WTC11 (cell line): ENCODE measurements around the gene KAZN. TPM values are rescaled to one million over a fixed set of nuclear protein-coding genes. Genes with fewer than 3 reads are reported as not detected.
A peak's percentile ranks its signal among the peaks of the same experiment; 100 is the strongest.

Source experiments
- ATAC-seq: fragments of 200-7000 bp; cut with Tn5 transposase; 2 replicates; pipeline ENCODE4 v1.10.0; 2021; ENCODE audit warnings: mild to moderate bottlenecking, moderate library complexity
- CTCF ChIA-PET: fragments of 300-600 bp; sonication (Branson Sonifier 250); formaldehyde crosslinking; loops from one replicate; lab custom pipeline; 2021; ENCODE audit warnings: antibody characterized with exemption; lab: Charles Lee
- POLR2A ChIA-PET: fragments of 350-600 bp; sonication (Branson Sonifier 250); formaldehyde crosslinking; loops from one replicate; lab custom pipeline; 2021; ENCODE audit warnings: antibody characterized with exemption; lab: Charles Lee
- DNase-seq: peaks from one replicate; pipeline ENCODE4 v3.0.0; 2021; ENCODE audit warnings: low spot score
- H3K27ac Mint-ChIP-seq: 2 replicates; pipeline ENCODE4 v1.8.0; 2021; ENCODE audit warnings: mixed read lengths
- H3K27me3 Mint-ChIP-seq: 2 replicates; pipeline ENCODE4 v1.8.0; 2021; ENCODE audit warnings: low read depth, mild to moderate bottlenecking, moderate library complexity, mixed read lengths
- H3K36me3 Mint-ChIP-seq: 2 replicates; pipeline ENCODE4 v1.8.0; 2021; ENCODE audit warnings: mixed read lengths
- H3K4me1 Mint-ChIP-seq: 2 replicates; pipeline ENCODE4 v1.8.0; 2022; ENCODE audit warnings: mixed read lengths
- H3K4me3 Mint-ChIP-seq: 2 replicates; pipeline ENCODE4 v1.8.0; 2021; ENCODE audit warnings: mild to moderate bottlenecking, moderate library complexity, mixed read lengths
- H3K9me3 Mint-ChIP-seq: 2 replicates; pipeline ENCODE4 v1.8.0; 2021; ENCODE audit warnings: mixed read lengths
- AR ChIP-seq: fragments of 250-450 bp; sonication (Bioruptor Pico); IDR thresholded peaks from 2 replicates; pipeline ENCODE4 v1.9.0; 2021; ENCODE audit warnings: mild to moderate bottlenecking
- ATF1 ChIP-seq: sonication (generic); formaldehyde crosslinking; IDR thresholded peaks from 2 replicates; pipeline ENCODE4 v1.8.1; 2023; ENCODE audit warnings: mild to moderate bottlenecking, moderate library complexity, missing genetic modification reagents
- ATF2 ChIP-seq: sonication (generic); formaldehyde crosslinking; IDR thresholded peaks from 2 replicates; pipeline ENCODE4 v1.8.1; 2022; ENCODE audit warnings: low read depth, missing genetic modification reagents, borderline replicate concordance
- CDX4 ChIP-seq: fragments of 250-450 bp; sonication (Bioruptor Pico); IDR thresholded peaks from 2 replicates; pipeline ENCODE4 v1.9.0; 2021; ENCODE audit warnings: moderate library complexity, mild to moderate bottlenecking, inconsistent platforms, borderline replicate concordance
- CREM ChIP-seq: sonication (generic); formaldehyde crosslinking; IDR thresholded peaks from 2 replicates; pipeline ENCODE4 v1.8.1; 2022; ENCODE audit warnings: mild to moderate bottlenecking, missing genetic modification reagents, moderate library complexity
- ETV6 ChIP-seq: sonication (generic); formaldehyde crosslinking; IDR thresholded peaks from 2 replicates; pipeline ENCODE4 v1.8.1; 2022; ENCODE audit warnings: mild to moderate bottlenecking, missing genetic modification reagents
- FOXK1 ChIP-seq: sonication (generic); formaldehyde crosslinking; IDR thresholded peaks from 2 replicates; pipeline ENCODE4 v1.8.0; 2022; ENCODE audit warnings: mild to moderate bottlenecking, moderate library complexity, missing genetic modification reagents
- HMGA2 ChIP-seq: fragments of 250-450 bp; sonication (Bioruptor Pico); IDR thresholded peaks from 2 replicates; pipeline ENCODE4 v1.4.0; 2021; ENCODE audit warnings: mild to moderate bottlenecking, moderate library complexity
- MXD4 ChIP-seq: fragments of 250-450 bp; sonication (Bioruptor Pico); IDR thresholded peaks from 2 replicates; pipeline ENCODE4 v1.8.0; 2021; ENCODE audit warnings: mild to moderate bottlenecking, moderate library complexity, borderline replicate concordance
- NR3C1 ChIP-seq: sonication (generic); formaldehyde crosslinking; conservative IDR thresholded peaks from 2 replicates; pipeline ENCODE4 v1.8.1; 2023; ENCODE audit warnings: low read depth, mild to moderate bottlenecking, missing genetic modification reagents
- TCF7 ChIP-seq: sonication (generic); formaldehyde crosslinking; IDR thresholded peaks from 2 replicates; pipeline ENCODE4 v1.8.0; 2022; ENCODE audit warnings: mild to moderate bottlenecking, low read depth, missing genetic modification reagents, moderate library complexity
- ZBTB21 ChIP-seq: sonication (generic); formaldehyde crosslinking; IDR thresholded peaks from 2 replicates; pipeline ENCODE4 v1.8.1; 2023; ENCODE audit warnings: mild to moderate bottlenecking, missing genetic modification reagents, borderline replicate concordance
- ZNF138 ChIP-seq: sonication (generic); formaldehyde crosslinking; conservative IDR thresholded peaks from 2 replicates; pipeline ENCODE4 v1.8.1; 2022; ENCODE audit warnings: mild to moderate bottlenecking, moderate library complexity, missing genetic modification reagents
- ZNF219 ChIP-seq: sonication (generic); formaldehyde crosslinking; IDR thresholded peaks from 2 replicates; pipeline ENCODE4 v1.8.0; 2023; ENCODE audit warnings: missing genetic modification reagents, mild to moderate bottlenecking, borderline replicate concordance
- ZNF532 ChIP-seq: fragments of 250-450 bp; sonication (Bioruptor Pico); IDR thresholded peaks from 2 replicates; pipeline ENCODE4 v1.9.0; 2021; ENCODE audit warnings: mild to moderate bottlenecking, borderline replicate concordance
- ZNF671 ChIP-seq: fragments of 250-450 bp; sonication (Bioruptor Pico); IDR thresholded peaks from 2 replicates; pipeline ENCODE4 v1.8.0; 2021; ENCODE audit warnings: mild to moderate bottlenecking
- total RNA-seq: library from RNA; stranded (reverse); gene quantifications from 3 replicates; pipeline ENCODE4 v1.2.3, GENCODE V29; 2021
- TF ChIP-seq, protein P1 (sequence below): sonication (generic); formaldehyde crosslinking; IDR thresholded peaks from 2 replicates; pipeline ENCODE4 v1.8.1; 2022; ENCODE audit warnings: missing genetic modification reagents, borderline replicate concordance
- TF ChIP-seq, protein P2 (sequence below): sonication (generic); formaldehyde crosslinking; IDR thresholded peaks from 2 replicates; pipeline ENCODE4 v1.8.0; 2022; ENCODE audit warnings: mild to moderate bottlenecking, missing genetic modification reagents

Gene KAZN
- total RNA-seq, 1 experiment from 2014 or later: 19.9 TPM

- Mint-ChIP-seq H3K4me3 (no peak overlapping the region), H3K27me3 (no peaks in the 10 kb centered on the region; the same call in 1 of the 2 replicates), H3K9me3 (peaks cover 10% of the 10 kb centered on the region), H3K4me1 (peaks cover 49% of the 10 kb centered on the region), H3K36me3 (0 out of 2 replicates have a peak, but pooled peaks cover 3% of the 10 kb centered on the region), H3K27ac (no peak overlapping the region)
- no peak for TF ChIP-seq ATF1 (CRISPR knock-in tag)
- TF ChIP-seq ZBTB21 (CRISPR knock-in tag): no peak
- no peak for TF ChIP-seq AR (CRISPR knock-in tag)
- TF ChIP-seq TCF7 (CRISPR knock-in tag): no peak
- TF ChIP-seq ZNF219 (CRISPR knock-in tag): no peak
- no peak for TF ChIP-seq ETV6 (CRISPR knock-in tag)
- no peak for TF ChIP-seq ZNF532 (CRISPR knock-in tag)
- POLR2A ChIA-PET: no interaction called here
- CTCF ChIA-PET: interaction anchor here (0.6 kb wide), 1 partner anchor 80 kb away, joined by 3 read pairs; no protein-coding TSS in a partner anchor
- no peak for DNase-seq
- ATAC-seq: no peak
These were observed 126.2 kb downstream of the KAZN start for GRCh38 chr1:14724678-14725077.

GRCh38 chr1:14725238-14725637 lies 126.8 kb downstream of the KAZN start:
- ChIA-PET POLR2A (no interaction called here), CTCF (interaction anchor here (0.6 kb wide), 1 partner anchor 80 kb away, joined by 3 read pairs; no protein-coding TSS in a partner anchor)
- Mint-ChIP-seq H3K36me3 (0 out of 2 replicates have a peak, but pooled peaks cover 3% of the 10 kb centered on the region), H3K27me3 (no peaks in the 10 kb centered on the region; the same call in 1 of the 2 replicates), H3K27ac (no peak overlapping the region; the same call in 1 of the 2 replicates), H3K9me3 (peaks cover 10% of the 10 kb centered on the region), H3K4me3 (no peak overlapping the region), H3K4me1 (peaks cover 52% of the 10 kb centered on the region)
- TF ChIP-seq MXD4 (CRISPR knock-in tag) (no peak), CREM (CRISPR knock-in tag) (no peak), ZNF138 (CRISPR knock-in tag) (no peak), CDX4 (CRISPR knock-in tag) (no peak), HMGA2 (CRISPR knock-in tag) (no peak), NR3C1 (CRISPR knock-in tag) (no peak), ZNF671 (CRISPR knock-in tag) (no peak)
- DNase-seq (no peak), ATAC-seq (no peak)

DNA sequence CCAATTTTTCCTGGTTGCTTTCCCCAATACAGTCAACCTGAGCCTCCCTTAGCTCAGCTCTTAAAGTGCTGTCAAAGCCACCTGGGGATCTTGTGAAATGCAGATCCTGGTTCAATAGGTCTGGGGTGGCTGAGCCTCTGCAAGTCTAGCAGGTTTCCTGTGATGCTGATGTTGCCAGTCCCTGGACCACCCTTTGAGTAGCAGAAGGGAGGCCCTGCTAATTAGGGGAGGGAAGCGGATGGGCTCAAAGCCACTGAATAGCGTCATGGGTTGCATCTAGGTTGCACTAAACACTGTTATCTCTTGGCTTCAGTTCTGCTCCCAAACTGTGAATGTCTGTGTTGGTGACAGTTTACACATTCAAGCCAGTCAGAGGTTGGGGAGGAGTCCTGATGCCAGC lies 127.2 kb downstream of the KAZN start:
- CTCF ChIA-PET: no interaction called here
- POLR2A ChIA-PET: no interaction called here
- H3K27ac Mint-ChIP-seq: no peak overlapping the region
- no peak for DNase-seq
- 0 out of 2 replicates have a peak, but pooled peaks cover 3% of the 10 kb centered on the region for H3K36me3 Mint-ChIP-seq
- peak; percentile 89 for ATAC-seq
- peaks cover 57% of the 10 kb centered on the region for H3K4me1 Mint-ChIP-seq
- no peak overlapping the region for H3K4me3 Mint-ChIP-seq
- no peaks in the 10 kb centered on the region; the same call in 1 of the 2 replicates for H3K27me3 Mint-ChIP-seq
- peaks cover 10% of the 10 kb centered on the region for H3K9me3 Mint-ChIP-seq
- TF ChIP-seq ATF2 (CRISPR knock-in tag) (no peak), FOXK1 (CRISPR knock-in tag) (0 out of 2 replicates have a peak, but pooled peaks have one; percentile 26), ETV6 (CRISPR knock-in tag) (no peak)
- TF ChIP-seq, protein P1, sequence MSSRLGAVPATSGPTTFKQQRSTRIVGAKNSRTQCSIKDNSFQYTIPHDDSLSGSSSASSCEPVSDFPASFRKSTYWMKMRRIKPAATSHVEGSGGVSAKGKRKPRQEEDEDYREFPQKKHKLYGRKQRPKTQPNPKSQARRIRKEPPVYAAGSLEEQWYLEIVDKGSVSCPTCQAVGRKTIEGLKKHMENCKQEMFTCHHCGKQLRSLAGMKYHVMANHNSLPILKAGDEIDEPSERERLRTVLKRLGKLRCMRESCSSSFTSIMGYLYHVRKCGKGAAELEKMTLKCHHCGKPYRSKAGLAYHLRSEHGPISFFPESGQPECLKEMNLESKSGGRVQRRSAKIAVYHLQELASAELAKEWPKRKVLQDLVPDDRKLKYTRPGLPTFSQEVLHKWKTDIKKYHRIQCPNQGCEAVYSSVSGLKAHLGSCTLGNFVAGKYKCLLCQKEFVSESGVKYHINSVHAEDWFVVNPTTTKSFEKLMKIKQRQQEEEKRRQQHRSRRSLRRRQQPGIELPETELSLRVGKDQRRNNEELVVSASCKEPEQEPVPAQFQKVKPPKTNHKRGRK (CRISPR knock-in tag): no peak
- TF ChIP-seq, protein P2, sequence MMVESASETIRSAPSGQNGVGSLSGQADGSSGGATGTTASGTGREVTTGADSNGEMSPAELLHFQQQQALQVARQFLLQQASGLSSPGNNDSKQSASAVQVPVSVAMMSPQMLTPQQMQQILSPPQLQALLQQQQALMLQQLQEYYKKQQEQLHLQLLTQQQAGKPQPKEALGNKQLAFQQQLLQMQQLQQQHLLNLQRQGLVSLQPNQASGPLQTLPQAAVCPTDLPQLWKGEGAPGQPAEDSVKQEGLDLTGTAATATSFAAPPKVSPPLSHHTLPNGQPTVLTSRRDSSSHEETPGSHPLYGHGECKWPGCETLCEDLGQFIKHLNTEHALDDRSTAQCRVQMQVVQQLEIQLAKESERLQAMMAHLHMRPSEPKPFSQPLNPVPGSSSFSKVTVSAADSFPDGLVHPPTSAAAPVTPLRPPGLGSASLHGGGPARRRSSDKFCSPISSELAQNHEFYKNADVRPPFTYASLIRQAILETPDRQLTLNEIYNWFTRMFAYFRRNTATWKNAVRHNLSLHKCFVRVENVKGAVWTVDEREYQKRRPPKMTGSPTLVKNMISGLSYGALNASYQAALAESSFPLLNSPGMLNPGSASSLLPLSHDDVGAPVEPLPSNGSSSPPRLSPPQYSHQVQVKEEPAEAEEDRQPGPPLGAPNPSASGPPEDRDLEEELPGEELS (CRISPR knock-in tag): peak; percentile 47; the same call in 1 of the 2 replicates
